Measurements from ENCODE around the gene RAB11FIP4.

DNA sequence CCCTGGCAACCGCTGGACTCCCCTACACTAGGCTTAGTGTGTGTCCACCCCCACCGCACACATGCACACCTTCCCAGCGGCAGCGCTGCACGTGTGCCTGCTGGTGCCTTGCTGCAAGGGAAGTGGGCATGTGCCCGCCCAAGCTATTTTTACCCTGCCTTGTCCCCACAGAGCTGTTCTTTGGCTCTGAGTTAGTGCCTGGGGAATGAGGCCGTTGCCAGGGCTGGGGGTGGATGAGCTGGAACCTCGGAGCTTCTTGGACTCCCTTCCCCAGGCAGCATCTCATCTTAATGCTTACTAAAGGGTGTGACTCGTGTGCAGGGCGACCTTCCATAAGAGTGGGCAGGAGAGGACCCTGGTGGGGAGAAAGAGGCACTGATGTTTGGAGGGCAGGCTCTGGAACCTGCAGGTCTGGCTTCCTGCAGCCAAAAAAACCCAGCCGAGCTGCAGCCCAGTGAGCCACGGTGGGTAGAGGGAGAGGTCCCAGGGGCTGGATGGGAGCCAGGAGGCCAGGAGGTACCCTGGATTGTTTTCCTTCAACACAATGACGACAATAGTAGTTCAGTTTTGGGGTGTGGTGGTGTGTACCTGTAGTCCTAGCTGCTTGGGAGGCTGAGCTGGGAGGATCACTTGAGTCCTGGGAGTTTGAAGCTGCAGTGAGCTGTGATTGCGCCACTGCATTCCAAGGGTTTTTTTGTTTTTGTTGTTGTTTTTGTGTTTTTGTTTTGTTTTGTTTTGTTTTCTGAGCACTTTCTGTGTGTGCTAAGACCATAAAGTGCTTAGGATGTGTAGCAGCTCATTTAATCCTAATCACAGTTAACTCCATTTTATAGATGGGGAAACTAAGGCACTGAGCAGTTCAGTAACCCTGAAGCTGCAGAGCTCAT is 119.1 kb downstream of the RAB11FIP4 start:
- TF ChIP-seq, protein P1, sequence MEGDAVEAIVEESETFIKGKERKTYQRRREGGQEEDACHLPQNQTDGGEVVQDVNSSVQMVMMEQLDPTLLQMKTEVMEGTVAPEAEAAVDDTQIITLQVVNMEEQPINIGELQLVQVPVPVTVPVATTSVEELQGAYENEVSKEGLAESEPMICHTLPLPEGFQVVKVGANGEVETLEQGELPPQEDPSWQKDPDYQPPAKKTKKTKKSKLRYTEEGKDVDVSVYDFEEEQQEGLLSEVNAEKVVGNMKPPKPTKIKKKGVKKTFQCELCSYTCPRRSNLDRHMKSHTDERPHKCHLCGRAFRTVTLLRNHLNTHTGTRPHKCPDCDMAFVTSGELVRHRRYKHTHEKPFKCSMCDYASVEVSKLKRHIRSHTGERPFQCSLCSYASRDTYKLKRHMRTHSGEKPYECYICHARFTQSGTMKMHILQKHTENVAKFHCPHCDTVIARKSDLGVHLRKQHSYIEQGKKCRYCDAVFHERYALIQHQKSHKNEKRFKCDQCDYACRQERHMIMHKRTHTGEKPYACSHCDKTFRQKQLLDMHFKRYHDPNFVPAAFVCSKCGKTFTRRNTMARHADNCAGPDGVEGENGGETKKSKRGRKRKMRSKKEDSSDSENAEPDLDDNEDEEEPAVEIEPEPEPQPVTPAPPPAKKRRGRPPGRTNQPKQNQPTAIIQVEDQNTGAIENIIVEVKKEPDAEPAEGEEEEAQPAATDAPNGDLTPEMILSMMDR (conservative IDR thresholded peaks at IDR 0.05 in 1 of 2, IDR thresholded peaks at IDR 0.05 in 1 of 2; ENCODE audit: low read depth in 1 of 2, low read length in 2 of 2), result no peak
- TF ChIP-seq EZH2 (IDR thresholded peaks at IDR 0.05; ENCODE audit: low read length, missing control alignments), result no peak
